DND-41 (cell line): ENCODE measurements around the gene ATP9A.

Experiments used
- ATAC-seq: fragments of 200-7000 bp; cut with Tn5 transposase; 3 replicates; pipeline ENCODE4 v1.9.1; 2021; ENCODE audit warnings: low read depth; ENCODE audit not compliant: insufficient read depth
- DNase-seq: peaks from one replicate; pipeline ENCODE4 v3.0.0-alpha.2; 2020
- H2AFZ ChIP-seq: 2 replicates; pipeline ENCODE4 v1.6.0; 2012; ENCODE audit warnings: low read depth, low read length
- H3K27ac ChIP-seq: 2 replicates; pipeline ENCODE4 v1.5.1; 2012; ENCODE audit warnings: low read length, inconsistent platforms
- H3K27me3 ChIP-seq: fragments of 200-600 bp; sonication (generic); 2 replicates; pipeline ENCODE4 v1.6.0; 2012; ENCODE audit warnings: low read length, mild to moderate bottlenecking, inconsistent platforms; ENCODE audit not compliant: insufficient read depth, poor library complexity
- H3K36me3 ChIP-seq: 2 replicates; pipeline ENCODE4 v1.5.1; 2012; ENCODE audit warnings: low read length, inconsistent platforms; ENCODE audit not compliant: insufficient read depth
- H3K4me1 ChIP-seq: 2 replicates; pipeline ENCODE4 v1.5.1; 2012; ENCODE audit warnings: mild to moderate bottlenecking, low read length; ENCODE audit not compliant: insufficient read depth
- H3K4me2 ChIP-seq: 2 replicates; pipeline ENCODE4 v1.6.0; 2012; ENCODE audit warnings: mild to moderate bottlenecking, moderate library complexity, low read length, inconsistent platforms; ENCODE audit not compliant: insufficient read depth
- H3K4me3 ChIP-seq, 2 experiments: fragments of 200-600 bp in 1 of 2; shearing (Covaris generic) in 1 of 2; 2 replicates each; pipeline ENCODE4 v1.5.1; 2012 to 2016; ENCODE audit warnings: inconsistent platforms in 2 of 2, low read length in 2 of 2, mild to moderate bottlenecking in 2 of 2, low read depth in 1 of 2, moderate library complexity in 1 of 2
- H3K79me2 ChIP-seq: 2 replicates; pipeline ENCODE4 v1.6.0; 2012; ENCODE audit warnings: low read length, inconsistent platforms; ENCODE audit not compliant: insufficient read depth
- H3K9ac ChIP-seq: 2 replicates; pipeline ENCODE4 v1.6.0; 2012; ENCODE audit warnings: low read depth, mild to moderate bottlenecking, inconsistent platforms, low read length, moderate library complexity
- H3K9me3 ChIP-seq: 2 replicates; pipeline ENCODE4 v1.5.1; 2012; ENCODE audit warnings: low read length, moderate library complexity, mild to moderate bottlenecking, inconsistent platforms; ENCODE audit not compliant: insufficient read depth, severe bottlenecking
- H4K20me1 ChIP-seq: 2 replicates; pipeline ENCODE4 v1.6.0; 2012; ENCODE audit warnings: low read length; ENCODE audit not compliant: insufficient read depth
- CTCF ChIP-seq: IDR thresholded peaks from 2 replicates; pipeline ENCODE4 v1.5.1; 2012; ENCODE audit warnings: borderline replicate concordance, low read length, moderate library complexity, mild to moderate bottlenecking; ENCODE audit not compliant: poor library complexity, severe bottlenecking; ENCODE audit errors: extremely low read depth
- EZH2 ChIP-seq: IDR thresholded peaks from 3 replicates; pipeline ENCODE4 v1.6.1; 2012; ENCODE audit warnings: borderline replicate concordance, low read depth, mild to moderate bottlenecking, moderate library complexity, low read length, inconsistent platforms; ENCODE audit not compliant: severe bottlenecking

ATP9A gene

GRCh38 chr20:51812861-51813260 is 44.7 kb upstream of the ATP9A start:
- Histone ChIP-seq H3K79me2 (no peaks in the 10 kb centered on the region), H3K4me2 (no peak overlapping the region), H3K36me3 (no peaks in the 10 kb centered on the region), H2AFZ (no peak overlapping the region), H3K27ac (no peak overlapping the region), H3K9me3 (no peaks in the 10 kb centered on the region), H3K27me3 (peaks cover 6% of the 10 kb centered on the region), H3K4me1 (no peaks in the 10 kb centered on the region), H4K20me1 (no peaks in the 10 kb centered on the region), H3K9ac (no peak overlapping the region), H3K4me3 (no peak overlapping the region)
- no peak for ATAC-seq
- TF ChIP-seq EZH2 (no peak), CTCF (no peak)
- no peak for DNase-seq

- Histone ChIP-seq H3K36me3 (no peaks in the 10 kb centered on the region), H3K4me2 (no peak overlapping the region)
- no peak for ATAC-seq
Observed at GRCh38 chr20:51811514-51812128, 43.4 kb upstream of the ATP9A start.

GRCh38 chr20:51811042-51811355 is 42.8 kb upstream of the ATP9A start:
- Histone ChIP-seq H3K4me3 (no peak overlapping the region), H3K36me3 (no peaks in the 10 kb centered on the region), H3K4me1 (no peaks in the 10 kb centered on the region), H3K9ac (no peak overlapping the region), H3K9me3 (no peaks in the 10 kb centered on the region), H3K27me3 (peaks cover 6% of the 10 kb centered on the region), H3K27ac (no peak overlapping the region), H2AFZ (no peak overlapping the region), H3K4me2 (no peak overlapping the region), H4K20me1 (no peaks in the 10 kb centered on the region), H3K79me2 (no peaks in the 10 kb centered on the region)
- TF ChIP-seq CTCF (no peak), EZH2 (no peak)
- DNase-seq (no peak), ATAC-seq (no peak)

More at GRCh38 chr20:51811514-51812128, 43.4 kb upstream of the ATP9A start:
- Histone ChIP-seq H3K9ac (no peak overlapping the region), H4K20me1 (no peaks in the 10 kb centered on the region), H3K27ac (no peak overlapping the region), H3K9me3 (no peaks in the 10 kb centered on the region), H3K4me1 (no peaks in the 10 kb centered on the region), H3K27me3 (peaks cover 6% of the 10 kb centered on the region), H3K4me3 (no peak overlapping the region), H3K79me2 (no peaks in the 10 kb centered on the region), H2AFZ (no peak overlapping the region)
- TF ChIP-seq EZH2 (no peak), CTCF (no peak)
- DNase-seq = no peak
